HG03095 (cell line): ENCODE measurements around the gene DHX30.
"Not testable (repeated sequence)": the region's sequence is repeated elsewhere in the genome, so short reads cannot be mapped to it uniquely, and the experiment has no call there.

Source experiments
- ATAC-seq: cut with Tn5 transposase; IDR thresholded peaks from one replicate; pipeline ENCODE4 v1.9.1; 2021; ENCODE audit warnings: moderate library complexity; ENCODE audit not compliant: unreplicated experiment

The DHX30 gene, protein sequence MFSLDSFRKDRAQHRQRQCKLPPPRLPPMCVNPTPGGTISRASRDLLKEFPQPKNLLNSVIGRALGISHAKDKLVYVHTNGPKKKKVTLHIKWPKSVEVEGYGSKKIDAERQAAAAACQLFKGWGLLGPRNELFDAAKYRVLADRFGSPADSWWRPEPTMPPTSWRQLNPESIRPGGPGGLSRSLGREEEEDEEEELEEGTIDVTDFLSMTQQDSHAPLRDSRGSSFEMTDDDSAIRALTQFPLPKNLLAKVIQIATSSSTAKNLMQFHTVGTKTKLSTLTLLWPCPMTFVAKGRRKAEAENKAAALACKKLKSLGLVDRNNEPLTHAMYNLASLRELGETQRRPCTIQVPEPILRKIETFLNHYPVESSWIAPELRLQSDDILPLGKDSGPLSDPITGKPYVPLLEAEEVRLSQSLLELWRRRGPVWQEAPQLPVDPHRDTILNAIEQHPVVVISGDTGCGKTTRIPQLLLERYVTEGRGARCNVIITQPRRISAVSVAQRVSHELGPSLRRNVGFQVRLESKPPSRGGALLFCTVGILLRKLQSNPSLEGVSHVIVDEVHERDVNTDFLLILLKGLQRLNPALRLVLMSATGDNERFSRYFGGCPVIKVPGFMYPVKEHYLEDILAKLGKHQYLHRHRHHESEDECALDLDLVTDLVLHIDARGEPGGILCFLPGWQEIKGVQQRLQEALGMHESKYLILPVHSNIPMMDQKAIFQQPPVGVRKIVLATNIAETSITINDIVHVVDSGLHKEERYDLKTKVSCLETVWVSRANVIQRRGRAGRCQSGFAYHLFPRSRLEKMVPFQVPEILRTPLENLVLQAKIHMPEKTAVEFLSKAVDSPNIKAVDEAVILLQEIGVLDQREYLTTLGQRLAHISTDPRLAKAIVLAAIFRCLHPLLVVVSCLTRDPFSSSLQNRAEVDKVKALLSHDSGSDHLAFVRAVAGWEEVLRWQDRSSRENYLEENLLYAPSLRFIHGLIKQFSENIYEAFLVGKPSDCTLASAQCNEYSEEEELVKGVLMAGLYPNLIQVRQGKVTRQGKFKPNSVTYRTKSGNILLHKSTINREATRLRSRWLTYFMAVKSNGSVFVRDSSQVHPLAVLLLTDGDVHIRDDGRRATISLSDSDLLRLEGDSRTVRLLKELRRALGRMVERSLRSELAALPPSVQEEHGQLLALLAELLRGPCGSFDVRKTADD

GRCh38 chr3:47802734-47803479 is at the start of gene DHX30:
DHX30 (plus strand) TSS chr3:47803138; CDS start chr3:47810684, 7,546 bp downstream.
- ATAC-seq, result peak; percentile 89

- no peak for ATAC-seq
Measured at GRCh38 chr3:47758261-47759025, 44.5 kb upstream of the DHX30 start.

- ATAC-seq, result not testable (repeated sequence)
Measured at GRCh38 chr3:47760207-47760606, 42.7 kb upstream of the DHX30 start.

DNA sequence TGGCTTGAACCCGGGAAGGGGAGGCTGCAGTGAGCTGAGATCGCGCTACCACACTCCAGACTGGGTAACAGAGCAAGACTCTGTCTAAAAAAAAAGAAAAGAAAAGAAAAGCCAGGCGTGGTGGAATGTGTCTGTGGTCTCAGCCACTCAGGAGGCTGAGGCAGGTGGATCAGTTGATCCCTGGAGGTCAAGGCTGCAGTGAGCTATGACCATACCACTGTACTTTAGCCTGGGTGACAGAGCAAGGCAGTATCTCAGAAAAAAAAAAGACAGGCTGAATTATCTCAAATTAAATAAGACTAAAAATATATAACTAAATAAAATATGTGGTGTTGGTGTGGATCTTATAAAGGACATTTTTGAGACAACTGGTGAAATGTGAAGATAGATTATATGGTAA is 41.9 kb upstream of the DHX30 start:
- no peak for ATAC-seq

DNA sequence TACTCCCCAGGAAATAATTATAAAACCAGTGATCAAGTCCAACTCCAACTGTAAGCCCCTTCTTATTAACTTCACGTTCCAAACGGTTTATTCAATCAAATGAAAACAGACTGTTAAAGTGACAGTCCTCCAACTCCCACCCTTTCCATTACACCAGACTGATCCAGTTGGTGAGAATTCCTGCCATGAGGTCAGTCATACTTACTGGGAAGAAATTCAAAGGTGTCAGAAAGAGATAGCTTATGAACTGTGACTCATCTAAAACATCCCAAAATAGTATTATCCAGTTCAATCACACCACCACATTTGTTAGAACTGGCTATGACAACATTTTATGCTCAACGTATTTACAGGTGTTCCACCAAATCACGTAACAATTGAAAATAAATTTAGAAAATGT is 40.7 kb upstream of the DHX30 start:
- no peak for ATAC-seq

GRCh38 chr3:47766186-47766585 is 36.8 kb upstream of the DHX30 start:
- no peak for ATAC-seq

DNA sequence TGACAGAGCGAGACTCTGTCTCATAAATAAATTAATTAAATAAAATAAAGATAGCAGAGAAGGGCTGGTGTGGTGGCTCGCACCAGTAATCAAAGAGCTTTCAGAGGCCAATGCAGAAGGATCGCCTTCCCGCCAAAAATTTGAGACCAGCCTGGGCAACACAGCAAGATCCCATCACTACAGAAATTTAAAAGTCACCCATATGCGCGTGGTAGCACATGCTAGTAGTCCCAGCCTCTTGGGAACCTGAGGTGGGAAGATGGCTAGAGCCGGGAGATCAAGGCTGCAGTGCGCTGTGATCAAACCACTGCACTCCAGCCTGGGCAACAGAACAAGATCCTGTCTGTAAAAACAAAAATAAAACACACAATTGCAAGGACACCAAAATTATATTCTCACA is 30.9 kb upstream of the DHX30 start:
- no peak for ATAC-seq

- ATAC-seq, result no peak
Measured at GRCh38 chr3:47772788-47773187, 30.1 kb upstream of the DHX30 start.

DNA sequence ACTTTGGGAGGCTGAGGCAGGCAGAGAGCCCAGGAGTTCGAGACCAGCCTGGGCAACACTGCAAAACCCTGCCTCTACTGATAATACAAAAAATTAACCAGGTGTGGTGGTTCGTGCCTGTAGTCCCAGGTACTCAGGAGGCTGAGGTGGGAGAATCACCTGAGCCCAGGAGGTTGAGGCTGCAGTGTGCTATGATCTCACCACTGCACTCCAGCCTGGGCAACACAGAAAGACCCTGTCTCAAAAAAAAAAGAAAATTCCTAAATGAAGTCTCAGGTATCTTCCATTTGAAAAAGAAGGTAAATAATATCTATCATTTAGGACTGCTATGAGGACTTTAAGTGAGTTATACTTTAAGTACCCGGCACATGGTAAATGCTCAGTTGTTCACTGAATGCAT is 24.2 kb upstream of the DHX30 start:
- no peak for ATAC-seq

- ATAC-seq, result peak; percentile 27
Measured at GRCh38 chr3:47780741-47781684, 21.9 kb upstream of the DHX30 start.

GRCh38 chr3:47781685-47782445 is 21.1 kb upstream of the DHX30 start, which contains the start of gene SMARCC1:
SMARCC1 (minus strand) TSS chr3:47781893; CDS start chr3:47781797, 96 bp downstream.
- peak; percentile 71 for ATAC-seq

GRCh38 chr3:47782446-47783308 is 20.3 kb upstream of the DHX30 start:
- peak; percentile 12 for ATAC-seq

GRCh38 chr3:47783673-47784072 is 19.3 kb upstream of the DHX30 start:
- ATAC-seq, result no peak

- no peak for ATAC-seq
Measured at GRCh38 chr3:47791193-47791855, 11.6 kb upstream of the DHX30 start.

DNA sequence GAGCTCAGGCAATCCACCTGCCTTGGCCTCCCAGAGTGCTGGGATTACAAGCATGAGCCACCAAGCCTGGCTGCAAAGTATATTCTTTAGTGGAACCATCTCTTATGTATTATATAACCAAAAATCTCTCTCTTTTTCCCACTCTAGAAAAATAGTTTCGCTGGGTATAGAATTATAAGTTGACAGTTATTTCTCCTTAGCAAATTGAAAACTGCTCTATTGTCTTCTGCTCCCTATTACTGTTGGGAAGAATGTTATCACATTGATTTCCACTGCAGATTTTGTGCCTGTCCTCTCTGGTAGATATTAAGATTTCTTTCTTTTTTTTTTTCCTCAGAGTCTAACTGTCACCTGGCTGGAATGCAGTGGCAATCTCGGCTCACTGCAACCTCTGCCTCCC is 10.2 kb upstream of the DHX30 start:
- ATAC-seq, result no peak

DNA sequence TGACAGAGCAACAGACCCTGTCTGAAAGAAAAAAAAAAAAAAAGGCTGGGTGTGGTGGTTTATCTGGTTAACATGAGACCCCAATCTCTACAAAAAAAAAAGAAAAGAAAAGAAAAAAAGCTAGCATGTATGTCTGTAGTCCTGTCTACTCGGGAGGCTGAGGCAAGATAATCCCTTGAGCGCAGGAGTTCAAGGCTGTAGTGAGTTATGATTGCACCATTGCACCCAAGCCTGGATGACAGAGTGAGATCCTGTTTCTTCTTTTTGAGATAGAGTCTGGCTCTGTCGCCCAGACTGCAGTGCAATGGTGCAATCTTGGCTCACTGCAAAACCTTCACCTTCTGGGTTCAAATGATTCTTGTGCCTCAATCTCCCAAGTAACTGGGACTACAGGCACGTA is 8.4 kb upstream of the DHX30 start:
- ATAC-seq, result no peak
